ENCODE results near the gene LY6G6F.

Gene LY6G6F

GRCh38 chr6:31706599-31706998 lies at the start of gene LY6G6F:
Gene LY6G6F, plus strand, starts transcription at chr6:31706866. Its CDS starts 41 bp downstream, at chr6:31706907.
- no peak for DNase-seq

- DNase-seq = no peak
Observed at GRCh38 chr6:31657406-31658157, 49.1 kb upstream of the LY6G6F start.

- DNase-seq = no peak
Observed at GRCh38 chr6:31658158-31658688, 48.4 kb upstream of the LY6G6F start.

GRCh38 chr6:31658983-31659648 lies 47.5 kb upstream of the LY6G6F start:
- no peak for DNase-seq

GRCh38 chr6:31659649-31660380 lies 46.9 kb upstream of the LY6G6F start:
- DNase-seq = no peak

- peak in 1 of 2 experiments; percentile 14 for DNase-seq
Observed at GRCh38 chr6:31660381-31661261, 46.0 kb upstream of the LY6G6F start, which contains the start of gene C6orf47. Gene C6orf47, minus strand, starts transcription at chr6:31660778. Its CDS starts 831 bp downstream, at chr6:31659947.

GRCh38 chr6:31661262-31662123 lies 45.2 kb upstream of the LY6G6F start:
- DNase-seq = no peak

- no peak for DNase-seq
Observed at GRCh38 chr6:31662124-31662723, 44.4 kb upstream of the LY6G6F start.

- no peak for DNase-seq
Observed at GRCh38 chr6:31663126-31663960, 43.3 kb upstream of the LY6G6F start.

GRCh38 chr6:31663961-31664789 lies 42.5 kb upstream of the LY6G6F start:
- no peak for DNase-seq

- peak; percentile 61 to 88 for DNase-seq
Observed at GRCh38 chr6:31664790-31665500, 41.7 kb upstream of the LY6G6F start, which contains the start of gene GPANK1. Gene GPANK1, minus strand, starts transcription at chr6:31664997. Its CDS starts 519 bp downstream, at chr6:31664478.

GRCh38 chr6:31665501-31666336 lies 40.9 kb upstream of the LY6G6F start, which contains the start of gene CSNK2B:
Gene CSNK2B, plus strand, starts transcription at chr6:31666080. Its CDS starts 752 bp downstream, at chr6:31666832.
- DNase-seq = peak; percentile 95 to 98

- no peak for DNase-seq
Observed at GRCh38 chr6:31666337-31666965, 40.2 kb upstream of the LY6G6F start.

- no peak for DNase-seq
Observed at GRCh38 chr6:31669676-31670075, 37.0 kb upstream of the LY6G6F start, which contains the start of gene LY6G5B. Gene LY6G5B, plus strand, starts transcription at chr6:31669976. Its CDS starts 975 bp downstream, at chr6:31670951.

GRCh38 chr6:31676322-31676903 lies 30.3 kb upstream of the LY6G6F start:
- no peak for DNase-seq

- no peak for DNase-seq
Observed at GRCh38 chr6:31676904-31677303, 29.8 kb upstream of the LY6G6F start.
